ENCODE measurements around the gene STON2.

Gene STON2

DNA sequence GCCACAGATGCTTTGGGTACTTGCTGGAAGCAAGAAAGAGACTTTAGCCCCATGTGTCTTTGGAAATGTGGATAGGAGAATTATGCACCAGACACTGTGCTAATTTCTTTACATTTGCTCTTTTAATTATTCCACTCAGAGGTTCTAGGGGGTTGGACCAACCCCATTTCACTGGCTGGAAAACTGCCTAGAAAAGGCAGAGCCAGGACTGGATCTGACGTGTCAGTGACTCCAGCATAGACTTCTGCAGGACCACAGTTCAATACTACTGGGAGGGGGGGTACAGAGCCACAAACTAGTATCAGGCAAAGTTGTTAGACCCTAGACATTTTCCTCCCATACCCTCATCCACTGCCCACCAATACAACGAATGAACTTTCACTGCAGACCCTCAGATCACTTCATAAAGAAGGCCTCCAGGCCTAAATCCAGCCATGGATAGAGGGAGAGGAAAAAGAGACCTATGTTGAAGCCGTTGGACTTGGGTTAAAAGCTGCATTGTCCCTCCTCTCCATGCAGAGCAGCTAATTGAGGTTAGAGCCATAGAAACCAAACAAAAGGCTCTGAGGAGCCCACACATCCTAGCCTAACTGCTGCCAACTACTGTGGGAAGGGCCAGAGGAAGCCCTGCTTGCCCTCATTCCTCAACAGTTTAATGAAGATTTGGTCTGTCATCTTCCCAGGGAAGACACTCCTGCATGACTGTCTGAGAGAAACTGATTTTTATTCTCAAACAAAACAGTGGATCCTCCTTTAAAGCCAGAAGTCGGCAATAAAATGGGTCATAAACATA is 68.7 kb downstream of the STON2 start:
- DNase-seq, result no peak

DNA sequence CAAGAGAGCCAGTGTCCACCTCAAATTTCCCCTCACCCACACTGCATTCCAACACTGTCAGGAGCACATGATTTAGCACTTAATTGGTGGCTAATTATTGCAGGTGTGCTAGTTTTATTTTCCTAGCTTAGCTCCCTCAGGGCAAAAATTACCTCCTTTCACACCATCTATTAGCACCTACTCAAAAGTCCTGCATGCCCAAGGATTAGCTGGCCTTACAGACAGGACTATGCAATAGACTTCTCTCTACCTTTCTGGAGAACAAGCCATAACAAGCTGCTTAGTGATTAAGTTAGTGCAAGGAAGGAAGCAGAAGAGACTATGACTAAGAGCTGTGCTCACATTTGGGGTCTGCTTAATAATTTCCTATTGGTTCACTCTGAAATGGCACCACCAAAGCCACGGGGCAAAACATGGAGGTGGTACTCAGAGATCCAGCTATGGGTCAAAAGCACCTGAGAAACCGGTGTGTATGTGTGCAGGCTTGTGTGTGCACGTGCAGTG is 69.5 kb downstream of the STON2 start:
- no peak for DNase-seq

DNA sequence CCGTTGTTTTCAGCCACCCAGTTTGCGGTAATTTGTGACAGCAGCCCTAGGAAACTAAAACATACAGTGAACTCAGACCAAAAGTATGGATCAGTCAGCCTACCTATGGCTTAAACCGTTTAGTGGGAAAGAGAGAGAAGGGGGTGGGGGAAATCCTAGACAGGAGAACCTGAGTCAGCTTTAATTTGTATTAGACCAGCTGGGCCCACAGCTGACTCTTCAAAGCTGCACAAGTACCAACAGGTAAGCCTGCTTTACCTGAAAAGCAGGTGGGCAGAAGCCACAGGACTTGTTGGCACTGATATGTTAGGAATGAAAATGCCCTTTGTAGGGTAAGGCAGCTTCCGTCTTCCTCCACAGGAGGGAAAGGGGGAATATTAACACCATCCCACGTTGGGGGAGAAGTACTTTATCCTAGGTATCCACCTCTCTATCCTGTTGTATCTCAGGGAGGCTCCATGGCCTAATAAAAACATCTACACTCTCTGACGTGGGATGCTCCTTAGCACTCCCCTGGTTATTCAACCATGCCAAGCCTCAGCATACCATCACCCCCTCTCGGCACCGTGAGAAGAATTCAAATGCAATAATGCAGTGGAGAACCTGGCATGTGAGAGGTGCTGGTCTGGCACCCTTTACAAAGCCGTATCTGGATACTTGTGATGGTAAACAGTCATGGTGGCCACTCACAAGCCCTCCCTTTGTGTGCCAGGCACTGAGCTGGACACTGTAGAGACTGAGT is 70.3 kb downstream of the STON2 start:
- no peak for DNase-seq

DNA sequence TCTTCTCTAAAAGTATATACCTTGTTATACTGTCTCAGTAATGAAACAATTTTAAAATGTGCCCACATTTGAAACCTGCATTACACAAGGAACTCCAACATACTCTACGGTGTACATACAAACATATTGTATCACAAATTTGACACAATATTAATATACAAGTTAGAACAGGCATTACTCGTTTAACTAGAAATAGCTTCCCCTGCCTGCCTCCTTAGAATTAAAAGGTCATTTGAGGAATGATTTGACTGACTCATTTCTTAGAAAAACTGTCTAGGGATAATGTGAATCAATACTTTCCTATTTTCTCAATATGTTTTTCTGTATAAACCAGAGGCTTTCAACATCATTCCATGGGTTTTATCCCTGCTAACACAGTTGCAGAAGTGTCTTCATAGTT is 73.7 kb downstream of the STON2 start:
- DNase-seq, result no peak

DNA sequence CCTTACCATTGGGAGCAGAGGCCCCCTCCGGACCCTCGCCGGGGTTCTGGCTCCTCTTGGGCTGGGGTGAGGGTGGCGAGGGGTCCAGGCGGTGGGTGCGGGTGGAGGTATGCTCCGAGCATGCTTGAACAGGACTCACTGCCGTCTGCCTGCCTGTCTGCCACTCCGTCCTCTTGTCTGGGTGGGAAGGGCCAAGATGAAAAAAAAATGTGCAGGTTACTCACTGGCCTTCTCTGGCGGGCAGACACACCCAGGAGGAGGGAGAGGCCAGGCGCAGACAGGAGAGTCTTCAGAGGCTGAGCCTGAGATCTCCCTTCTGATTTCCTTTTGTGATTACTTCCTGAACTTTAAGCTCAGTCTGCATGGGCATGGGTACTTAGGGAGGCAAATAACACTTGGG is 76.1 kb downstream of the STON2 start:
- no peak for DNase-seq

DNA sequence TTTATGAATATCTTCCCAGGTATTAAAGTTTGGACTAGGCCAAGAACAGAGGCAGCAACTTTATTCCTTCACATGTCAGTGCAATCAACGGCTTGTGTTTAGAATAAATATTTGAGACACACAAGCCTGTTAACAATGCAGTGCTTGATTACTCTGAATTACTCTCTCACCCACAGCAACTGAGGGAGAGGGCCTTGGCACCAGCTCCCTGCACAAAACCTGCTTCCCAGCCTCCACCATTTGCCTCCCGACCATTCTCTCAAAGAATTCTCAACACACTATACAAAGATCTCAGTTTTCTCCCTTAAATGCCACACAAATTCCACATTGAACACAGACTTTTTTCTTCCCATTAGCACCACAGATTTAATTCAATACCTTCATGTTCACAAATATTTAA is 77.0 kb downstream of the STON2 start:
- DNase-seq, result no peak

DNA sequence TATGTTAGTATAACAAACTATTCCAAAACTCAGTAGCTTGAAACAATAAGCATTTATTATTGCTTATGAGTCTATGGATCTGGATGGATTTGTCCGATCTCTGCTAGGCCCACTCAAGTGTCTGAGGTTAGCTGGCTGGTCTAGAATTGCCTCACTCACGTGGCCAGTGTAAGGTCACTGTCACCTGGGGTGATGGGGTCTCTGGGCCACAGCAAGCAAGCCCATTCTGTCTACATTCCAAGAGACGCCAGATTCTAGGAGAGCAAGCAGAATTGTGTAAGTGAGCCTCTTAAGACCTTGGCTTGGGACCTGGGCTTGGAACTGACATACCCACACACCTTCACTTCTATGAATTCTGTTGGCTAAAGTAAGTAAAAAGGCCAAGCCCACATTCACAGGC is 80.2 kb downstream of the STON2 start:
- DNase-seq, result no peak

DNA sequence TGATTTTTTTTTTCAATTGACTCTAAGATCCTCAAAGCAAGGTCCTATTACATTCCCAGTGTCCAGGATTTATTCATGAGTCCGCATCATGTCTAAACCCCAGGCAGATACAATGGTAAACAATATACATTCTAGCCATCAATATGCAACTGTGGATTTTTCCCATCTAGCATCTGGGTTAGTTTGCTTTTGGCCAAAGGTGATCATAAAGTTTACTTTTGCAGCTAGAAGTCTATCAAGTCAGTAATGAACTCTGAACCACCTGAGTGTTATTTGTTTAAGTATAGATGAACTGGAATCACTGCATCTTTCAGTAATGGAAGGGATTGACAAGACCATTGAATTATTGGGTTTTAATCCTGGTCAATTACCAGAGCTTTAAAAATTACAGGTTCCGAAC is 80.8 kb downstream of the STON2 start:
- no peak for DNase-seq

DNA sequence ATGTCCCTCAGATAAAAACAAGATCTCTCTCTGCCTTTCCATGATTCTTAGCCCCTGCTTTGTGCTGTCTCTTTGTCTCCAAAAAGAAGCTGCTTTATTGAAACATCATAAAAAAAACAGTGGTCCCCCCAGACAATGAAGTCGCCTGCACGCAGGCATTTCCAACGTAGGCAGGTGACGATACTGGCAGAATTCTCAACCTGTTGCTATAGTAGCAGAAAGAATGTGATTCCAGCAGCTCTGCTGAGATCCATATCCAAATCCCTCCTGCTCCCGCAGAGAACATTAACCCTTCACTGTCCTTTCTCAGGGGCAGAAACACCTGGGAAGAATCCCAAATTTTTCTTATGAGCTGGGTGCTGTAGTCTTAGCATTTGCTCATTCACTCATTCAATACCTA is 84.8 kb downstream of the STON2 start:
- no peak for DNase-seq

DNA sequence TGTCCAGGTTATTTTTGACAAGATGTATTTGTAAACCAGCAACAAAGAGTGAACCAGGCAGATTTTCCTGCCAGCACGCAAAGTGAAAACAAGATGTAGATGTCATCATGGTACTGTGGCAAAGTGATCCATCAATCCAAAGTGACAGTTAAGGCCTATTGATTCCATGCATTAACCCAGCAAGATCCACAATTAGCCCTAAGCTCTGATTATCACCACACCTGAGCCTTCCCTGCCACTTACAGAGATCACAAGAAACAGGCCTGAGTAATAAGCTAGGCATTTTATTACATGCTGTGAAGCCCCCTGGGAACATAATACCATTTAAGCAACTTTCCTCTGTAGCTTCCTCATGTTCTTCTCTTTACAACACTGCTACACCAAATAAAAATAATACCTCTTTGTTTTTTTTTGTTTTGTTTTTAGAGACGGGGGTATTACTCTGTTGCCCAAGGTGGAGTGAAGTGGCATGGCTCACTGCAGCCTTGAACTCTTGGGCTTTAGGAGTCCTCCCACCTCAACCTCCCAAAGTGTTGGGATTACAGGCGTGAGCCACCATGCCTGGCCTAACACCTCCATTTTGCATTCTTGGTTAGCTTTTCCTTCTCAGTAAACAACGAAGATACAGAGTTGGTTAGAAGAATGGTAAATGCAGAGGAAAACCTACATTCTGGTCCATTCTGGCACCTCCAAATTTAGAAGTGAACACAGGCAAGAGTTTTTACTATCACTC is 85.5 kb downstream of the STON2 start:
- no peak for DNase-seq

DNA sequence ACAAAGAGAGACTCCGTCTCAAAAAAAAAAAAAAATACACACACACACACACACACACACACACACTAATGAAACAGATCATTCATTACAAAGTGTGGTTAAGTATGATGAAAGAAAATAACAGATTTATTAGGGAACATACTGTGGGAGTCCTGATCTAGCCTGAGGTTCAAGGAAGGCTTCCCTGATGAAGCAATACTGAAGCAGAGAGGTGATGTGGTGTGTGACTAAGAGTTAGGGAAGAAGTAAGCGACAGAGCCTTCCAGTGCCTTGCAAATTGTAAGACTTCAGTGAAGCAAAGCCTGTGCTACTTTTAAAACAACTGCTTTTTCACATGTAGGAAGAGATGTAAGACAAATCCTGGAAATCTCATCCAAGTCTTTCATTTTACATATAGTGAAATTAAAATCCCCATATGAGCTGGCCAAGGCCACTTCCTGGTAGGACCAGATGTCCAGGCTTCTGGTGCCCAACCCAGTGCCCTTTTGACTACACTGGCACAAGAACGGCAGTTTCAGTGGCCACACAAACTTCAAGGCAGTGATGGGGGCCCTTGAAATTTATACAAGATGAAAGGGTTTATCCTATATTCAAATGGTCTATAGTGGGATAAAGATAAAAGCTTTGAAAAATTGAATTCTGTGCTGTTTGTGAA is 86.2 kb downstream of the STON2 start:
- DNase-seq, result no peak

DNA sequence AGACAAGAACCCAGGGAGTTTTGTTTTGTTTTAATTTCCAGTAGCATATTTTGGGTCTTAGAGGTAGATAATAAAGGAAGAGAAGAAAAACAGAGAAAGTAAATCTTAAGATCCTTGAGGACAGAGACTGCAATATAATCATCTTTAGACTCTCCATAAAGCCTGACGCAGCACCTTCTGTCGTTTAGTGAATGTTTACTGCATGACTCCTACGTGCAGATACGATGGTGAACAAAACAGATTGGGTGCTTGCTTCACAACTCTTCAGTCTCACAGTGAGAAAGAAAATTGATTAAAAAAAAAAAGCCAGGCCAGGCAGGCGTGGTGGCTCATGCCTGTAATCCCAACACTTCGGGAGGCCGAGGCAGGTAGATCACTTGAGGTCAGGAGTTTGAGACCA is 86.9 kb downstream of the STON2 start:
- DNase-seq, result no peak

DNA sequence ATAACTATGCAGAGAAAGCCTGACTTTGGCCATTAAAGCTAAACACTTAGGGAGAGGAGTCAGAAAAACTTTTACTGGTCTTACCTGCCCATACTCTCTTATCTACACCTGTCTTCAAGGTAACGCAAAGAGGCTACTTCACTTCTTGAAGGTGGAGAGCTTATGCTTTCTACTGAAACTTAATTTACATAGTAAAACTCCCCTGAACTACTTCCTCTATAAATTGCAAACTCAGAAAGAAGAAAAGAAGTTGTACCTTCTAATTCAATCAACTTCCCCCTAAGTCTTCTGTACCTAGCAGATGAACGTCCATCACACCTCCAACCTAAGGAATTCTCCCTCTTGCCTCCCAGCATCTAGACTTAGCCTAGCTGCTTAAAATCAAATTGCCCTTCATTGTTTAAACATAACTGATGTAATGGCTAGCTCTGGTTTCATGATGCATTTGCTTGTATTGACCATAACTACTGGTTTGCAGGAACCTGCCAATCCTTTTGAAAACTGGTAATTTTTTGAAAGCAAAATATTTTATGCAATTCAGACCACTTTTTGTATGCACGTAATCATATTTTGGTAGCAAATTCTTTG is 87.7 kb downstream of the STON2 start:
- no peak for DNase-seq

DNA sequence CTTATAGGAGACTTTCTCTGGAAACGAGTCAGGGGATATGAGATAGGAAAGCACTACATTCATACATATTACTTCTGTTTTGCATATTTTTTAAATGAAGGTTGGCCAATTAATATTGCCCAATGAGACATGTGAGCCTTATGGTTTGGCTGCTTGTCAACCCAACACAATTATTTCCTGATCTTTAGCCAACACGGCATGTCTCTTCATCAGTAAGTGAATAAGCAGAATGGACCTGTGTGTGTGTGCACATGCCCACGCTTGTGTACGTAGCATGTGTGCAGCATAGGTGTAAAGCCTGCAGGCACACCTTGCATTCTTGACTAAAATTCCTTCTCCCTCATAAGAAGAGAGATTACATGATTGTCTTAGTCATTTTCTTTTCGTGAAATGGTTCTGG is 88.3 kb downstream of the STON2 start:
- DNase-seq, result no peak

DNA sequence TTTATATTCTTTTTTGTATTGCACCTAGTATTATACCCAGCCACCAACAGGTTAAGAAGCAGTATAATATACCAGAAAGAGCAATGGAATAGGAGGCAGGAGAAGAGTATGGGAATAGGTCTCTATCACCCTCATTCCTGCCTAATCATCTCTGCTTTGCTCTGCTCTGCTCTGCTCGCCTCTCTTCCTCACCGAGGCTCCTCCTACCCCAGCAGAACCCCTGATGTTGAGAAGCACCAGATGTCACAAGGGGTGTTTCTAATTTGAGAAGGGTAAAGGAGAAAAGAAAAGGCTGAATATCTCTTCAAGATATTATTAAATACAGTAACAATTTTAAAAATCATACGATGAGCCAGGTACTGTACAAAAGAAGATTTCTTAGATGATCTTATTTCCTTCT is 89.0 kb downstream of the STON2 start:
- no peak for DNase-seq

DNA sequence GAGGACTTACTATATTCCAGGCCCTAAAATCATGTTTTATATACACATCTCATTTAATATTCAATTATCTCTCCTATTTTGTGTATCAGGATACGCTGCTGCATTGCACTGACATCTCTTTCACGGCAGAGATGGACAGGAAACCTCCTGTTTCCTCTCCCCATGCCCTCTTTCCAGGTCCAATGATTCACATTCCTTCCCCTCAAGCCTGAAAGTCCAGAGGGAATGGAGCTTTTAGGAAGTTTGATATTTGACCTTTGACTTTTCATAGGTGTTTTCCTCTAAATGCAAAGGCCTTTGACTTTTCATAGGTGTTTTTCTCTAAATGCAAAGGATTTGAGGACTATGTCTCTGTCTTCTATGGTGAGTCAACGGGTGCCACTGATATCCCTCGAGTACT is 89.5 kb downstream of the STON2 start:
- DNase-seq, result no peak

DNA sequence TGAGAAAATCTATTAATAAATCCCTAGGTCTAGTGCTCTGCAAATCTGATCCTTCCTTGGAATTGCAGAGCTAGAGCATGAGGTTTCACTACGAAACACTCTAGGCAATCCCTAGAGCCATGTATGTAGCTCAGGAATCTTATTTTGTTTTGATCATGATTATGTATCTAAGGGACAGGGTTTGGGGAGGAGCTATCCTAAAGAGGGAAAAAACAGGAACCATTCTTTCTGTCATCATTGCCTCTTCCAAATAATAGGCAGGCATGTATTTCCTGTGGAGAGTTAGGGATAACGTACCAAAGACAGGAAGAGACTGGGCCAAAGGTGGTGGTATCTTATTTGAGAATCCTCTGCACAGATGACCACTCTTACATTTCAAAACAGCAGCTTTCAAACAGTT is 90.6 kb downstream of the STON2 start:
- no peak for DNase-seq

DNA sequence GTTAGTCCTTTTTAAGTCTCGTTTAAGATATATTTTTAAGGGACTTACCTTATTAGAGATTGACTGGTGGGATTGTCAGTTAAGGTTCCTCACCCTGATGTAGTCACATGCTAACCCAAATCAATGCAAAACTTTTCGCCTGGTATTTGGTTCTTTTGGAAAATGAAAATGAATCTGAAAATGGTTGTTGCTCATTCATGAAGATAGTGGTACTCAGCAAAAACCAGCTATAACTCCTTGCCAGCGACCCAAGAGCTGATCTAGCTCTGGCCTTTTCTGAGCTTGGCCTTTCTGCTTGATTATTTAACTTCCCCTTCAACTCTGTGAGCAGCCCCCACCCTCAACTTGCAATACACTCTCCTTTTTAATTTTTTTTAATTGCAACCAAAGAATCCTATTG is 94.4 kb downstream of the STON2 start:
- no peak for DNase-seq

DNA sequence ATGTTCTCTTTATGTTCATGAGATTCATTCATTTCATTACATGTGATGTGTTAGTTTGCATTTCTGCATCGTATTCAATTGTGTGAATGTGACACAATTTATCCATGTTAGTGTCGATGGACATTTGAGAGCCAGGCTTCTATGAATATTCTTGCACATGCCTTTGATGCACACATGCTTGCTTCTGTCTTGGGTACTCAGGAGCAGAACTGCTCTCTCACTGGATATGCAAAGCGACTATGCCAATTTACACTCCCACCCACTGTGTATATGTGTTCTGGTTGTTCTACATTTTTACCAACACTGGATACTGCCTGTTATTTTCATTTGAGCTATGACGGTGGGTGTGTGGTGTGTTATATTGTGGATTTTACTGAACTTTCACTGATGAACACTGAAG is 95.1 kb downstream of the STON2 start:
- no peak for DNase-seq

DNA sequence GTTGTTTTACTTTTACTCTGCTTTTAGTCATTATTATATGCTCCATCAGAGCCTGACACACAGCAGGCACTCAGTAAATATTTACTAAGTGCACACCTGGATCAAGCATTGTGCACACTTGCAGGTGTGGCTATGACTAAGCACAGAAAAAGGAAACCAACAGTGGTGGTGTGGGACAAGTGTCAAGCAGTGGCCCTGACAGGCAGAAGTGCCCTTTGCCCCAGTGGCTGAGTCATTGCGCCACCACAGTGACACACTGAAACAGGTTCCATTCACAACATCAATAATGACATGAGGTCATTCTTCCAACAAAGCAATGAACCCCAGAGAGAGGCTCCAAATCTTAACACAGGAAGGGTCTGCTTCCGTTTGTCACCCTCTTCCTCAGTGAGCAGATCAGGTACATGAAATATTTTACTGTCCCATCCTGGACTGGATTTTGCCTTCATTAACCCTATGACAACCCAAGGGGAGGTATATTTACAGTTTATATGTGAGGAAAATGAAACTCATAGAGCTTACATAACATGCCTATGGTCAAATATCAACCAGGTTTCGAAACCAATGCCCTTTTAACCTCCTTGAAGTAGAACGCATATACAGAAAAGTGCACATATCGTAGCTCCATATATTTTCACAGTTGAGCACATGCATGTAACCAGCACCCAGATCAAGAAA is 96.7 kb downstream of the STON2 start:
- DNase-seq, result peak in 1 of 2 donors; percentile 60

DNA sequence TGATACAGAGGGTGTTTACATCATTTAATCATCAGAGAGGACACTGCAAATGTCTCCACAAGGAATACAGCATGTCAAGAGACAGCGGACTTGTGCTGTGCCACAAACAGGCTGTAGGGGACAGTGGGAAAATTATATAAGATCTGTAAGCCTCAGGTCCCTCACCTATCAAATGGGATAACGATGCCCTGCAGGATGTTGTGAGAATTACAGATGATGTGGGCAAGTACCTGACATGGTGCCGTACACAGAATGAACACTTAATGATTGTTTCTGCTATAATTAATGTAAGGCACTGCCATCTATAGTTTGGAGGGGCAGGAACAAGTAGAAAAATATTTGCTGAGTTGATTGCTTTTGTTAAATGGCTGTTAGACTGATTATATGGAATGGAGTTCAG is 97.5 kb downstream of the STON2 start:
- DNase-seq, result no peak

DNA sequence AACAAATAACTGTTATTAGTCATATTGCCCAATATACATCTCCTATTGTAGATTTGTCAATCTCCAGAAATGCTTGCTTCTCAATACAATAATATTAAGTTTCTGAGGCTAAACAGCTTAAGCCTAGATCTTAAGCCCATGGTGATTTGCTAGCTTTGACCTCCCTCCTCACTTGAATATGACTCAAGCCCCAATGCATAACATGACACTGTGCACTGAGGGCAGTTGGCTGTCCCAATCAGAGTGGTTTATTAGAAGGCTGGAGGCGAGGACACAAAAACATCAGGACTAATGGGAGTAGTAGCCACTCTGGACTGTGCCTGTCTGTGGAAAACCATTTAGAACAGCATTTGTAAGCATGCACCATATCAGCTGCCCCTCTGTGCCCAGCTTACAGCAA is 98.3 kb downstream of the STON2 start:
- no peak for DNase-seq
